HEK293 (cell line): ENCODE data around the gene PPFIA4.

ENCODE experiments used
- KLF1 ChIP-seq: fragments of 450-650 bp; formaldehyde crosslinking; IDR thresholded peaks from 2 replicates; pipeline ENCODE4 v1.5.1; 2016; ENCODE audit warnings: missing biosample characterization, missing genetic modification characterization
- ZNF239 ChIP-seq: fragments of 450-650 bp; formaldehyde crosslinking; IDR thresholded peaks from 2 replicates; pipeline ENCODE4 v1.5.1; 2016; ENCODE audit warnings: missing biosample characterization, missing genetic modification characterization
- ZNF274 ChIP-seq, 2 experiments: fragments of 200-500 bp in 1 of 2; fragments of 450-650 bp in 1 of 2; sonication (Bioruptor generic) in 1 of 2; formaldehyde crosslinking in 1 of 2; IDR thresholded peaks; 2 replicates each; pipeline versions ENCODE4 v1.5.1 to v1.6.1; 2014 to 2016; ENCODE audit warnings: borderline replicate concordance in 1 of 2, inconsistent platforms in 1 of 2, low read length in 1 of 2, missing biosample characterization in 1 of 2, missing genetic modification characterization in 1 of 2
- ZNF302 ChIP-seq: fragments of 450-650 bp; formaldehyde crosslinking; IDR thresholded peaks from 2 replicates; pipeline ENCODE4 v1.5.1; 2016; ENCODE audit warnings: missing biosample characterization, missing genetic modification characterization, low read depth
- ZNF311 ChIP-seq: fragments of 450-650 bp; formaldehyde crosslinking; IDR thresholded peaks from 2 replicates; pipeline ENCODE4 v1.5.1; 2017; ENCODE audit warnings: missing biosample characterization, missing genetic modification characterization, borderline replicate concordance
- ZNF776 ChIP-seq: fragments of 450-650 bp; formaldehyde crosslinking; IDR thresholded peaks from 2 replicates; pipeline ENCODE4 v1.5.0; 2017; ENCODE audit warnings: missing biosample characterization, missing genetic modification characterization, borderline replicate concordance
- TF ChIP-seq, protein P1 (sequence below): fragments of 450-650 bp; formaldehyde crosslinking; IDR thresholded peaks from 2 replicates; pipeline ENCODE4 v1.5.1; 2016; ENCODE audit warnings: missing biosample characterization, missing genetic modification characterization
- TF ChIP-seq, protein P2 (sequence below): fragments of 450-650 bp; formaldehyde crosslinking; IDR thresholded peaks from 2 replicates; pipeline ENCODE4 v1.5.1; 2016; ENCODE audit warnings: missing biosample characterization, missing genetic modification characterization, low read depth

GRCh38 chr1:203077367-203077766 lies 51.1 kb downstream of the PPFIA4 start:
- TF ChIP-seq, protein P1, sequence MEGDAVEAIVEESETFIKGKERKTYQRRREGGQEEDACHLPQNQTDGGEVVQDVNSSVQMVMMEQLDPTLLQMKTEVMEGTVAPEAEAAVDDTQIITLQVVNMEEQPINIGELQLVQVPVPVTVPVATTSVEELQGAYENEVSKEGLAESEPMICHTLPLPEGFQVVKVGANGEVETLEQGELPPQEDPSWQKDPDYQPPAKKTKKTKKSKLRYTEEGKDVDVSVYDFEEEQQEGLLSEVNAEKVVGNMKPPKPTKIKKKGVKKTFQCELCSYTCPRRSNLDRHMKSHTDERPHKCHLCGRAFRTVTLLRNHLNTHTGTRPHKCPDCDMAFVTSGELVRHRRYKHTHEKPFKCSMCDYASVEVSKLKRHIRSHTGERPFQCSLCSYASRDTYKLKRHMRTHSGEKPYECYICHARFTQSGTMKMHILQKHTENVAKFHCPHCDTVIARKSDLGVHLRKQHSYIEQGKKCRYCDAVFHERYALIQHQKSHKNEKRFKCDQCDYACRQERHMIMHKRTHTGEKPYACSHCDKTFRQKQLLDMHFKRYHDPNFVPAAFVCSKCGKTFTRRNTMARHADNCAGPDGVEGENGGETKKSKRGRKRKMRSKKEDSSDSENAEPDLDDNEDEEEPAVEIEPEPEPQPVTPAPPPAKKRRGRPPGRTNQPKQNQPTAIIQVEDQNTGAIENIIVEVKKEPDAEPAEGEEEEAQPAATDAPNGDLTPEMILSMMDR (tag by site-specific recombination): no peak
- TF ChIP-seq KLF1 (tag by site-specific recombination) (no peak), ZNF311 (tag by site-specific recombination) (no peak), ZNF239 (tag by site-specific recombination) (no peak), ZNF274 (IDR thresholded peaks at IDR 0.05; ENCODE audit: low read length) (no peak), ZNF274 (tag by site-specific recombination; IDR thresholded peaks at IDR 0.05; ENCODE audit: borderline replicate concordance) (no peak), ZNF776 (no peak), ZNF302 (tag by site-specific recombination) (no peak)
- TF ChIP-seq, protein P2, sequence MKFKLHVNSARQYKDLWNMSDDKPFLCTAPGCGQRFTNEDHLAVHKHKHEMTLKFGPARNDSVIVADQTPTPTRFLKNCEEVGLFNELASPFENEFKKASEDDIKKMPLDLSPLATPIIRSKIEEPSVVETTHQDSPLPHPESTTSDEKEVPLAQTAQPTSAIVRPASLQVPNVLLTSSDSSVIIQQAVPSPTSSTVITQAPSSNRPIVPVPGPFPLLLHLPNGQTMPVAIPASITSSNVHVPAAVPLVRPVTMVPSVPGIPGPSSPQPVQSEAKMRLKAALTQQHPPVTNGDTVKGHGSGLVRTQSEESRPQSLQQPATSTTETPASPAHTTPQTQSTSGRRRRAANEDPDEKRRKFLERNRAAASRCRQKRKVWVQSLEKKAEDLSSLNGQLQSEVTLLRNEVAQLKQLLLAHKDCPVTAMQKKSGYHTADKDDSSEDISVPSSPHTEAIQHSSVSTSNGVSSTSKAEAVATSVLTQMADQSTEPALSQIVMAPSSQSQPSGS (tag by site-specific recombination): no peak
